Measurements from ENCODE around the gene BMP8B. TPM values are rescaled to one million over a fixed set of nuclear protein-coding genes. Genes with fewer than 3 reads are reported as not detected.
"Not testable (repeated sequence)": the region's sequence is repeated elsewhere in the genome, so short reads cannot be mapped to it uniquely, and the experiment has no call there.

BMP8B gene
- total RNA-seq, 2 experiments from 2014 or later = 0.12 to 0.14 TPM

DNA sequence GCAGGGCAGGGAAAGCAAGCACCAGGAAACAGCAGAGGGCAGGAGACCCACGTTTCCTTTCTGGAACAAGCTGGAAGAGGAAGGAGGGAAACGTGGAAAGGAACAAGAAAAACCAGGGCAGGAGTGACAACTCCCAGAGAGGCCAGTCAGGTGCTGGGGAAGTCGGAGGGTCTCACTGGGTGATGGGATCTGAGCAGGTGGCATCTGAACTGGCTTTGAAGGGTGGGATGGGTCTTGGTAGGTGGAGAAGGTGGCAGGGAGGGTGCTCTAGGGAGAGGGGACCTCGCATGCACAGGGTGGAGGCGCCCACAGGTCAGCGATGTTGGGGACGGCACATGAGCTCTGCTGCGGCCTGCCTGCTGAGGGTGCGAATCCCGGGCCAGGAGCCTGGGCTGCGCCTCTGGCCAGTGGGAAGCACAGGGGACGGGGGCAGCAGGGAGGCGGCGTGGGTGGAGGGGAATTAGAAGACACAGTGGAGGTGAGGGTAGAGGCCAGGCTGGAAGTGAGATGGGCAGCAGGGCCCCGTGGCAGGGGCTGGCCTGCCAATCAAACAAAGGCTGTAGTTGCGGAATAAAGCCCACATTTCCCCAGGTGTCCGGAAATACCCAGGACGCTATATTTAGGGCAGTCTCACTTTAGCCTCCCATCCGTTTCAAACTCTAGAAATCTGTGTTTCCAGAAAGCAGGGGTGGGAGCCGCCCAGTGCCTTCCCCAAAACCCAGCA, 12.8 kb downstream of the BMP8B start:
- DNase-seq; H3K36me3 Mint-ChIP-seq (ENCODE audit: low read depth); intact Hi-C loops (cut with micrococcal nuclease); H3K4me1 Mint-ChIP-seq (ENCODE audit: low read depth); H3K9me3 Mint-ChIP-seq; H3K27me3 Mint-ChIP-seq (ENCODE audit: low read depth); CTCF ChIA-PET; H3K27ac Mint-ChIP-seq; H3K4me3 Mint-ChIP-seq: not testable (repeated sequence)

DNA sequence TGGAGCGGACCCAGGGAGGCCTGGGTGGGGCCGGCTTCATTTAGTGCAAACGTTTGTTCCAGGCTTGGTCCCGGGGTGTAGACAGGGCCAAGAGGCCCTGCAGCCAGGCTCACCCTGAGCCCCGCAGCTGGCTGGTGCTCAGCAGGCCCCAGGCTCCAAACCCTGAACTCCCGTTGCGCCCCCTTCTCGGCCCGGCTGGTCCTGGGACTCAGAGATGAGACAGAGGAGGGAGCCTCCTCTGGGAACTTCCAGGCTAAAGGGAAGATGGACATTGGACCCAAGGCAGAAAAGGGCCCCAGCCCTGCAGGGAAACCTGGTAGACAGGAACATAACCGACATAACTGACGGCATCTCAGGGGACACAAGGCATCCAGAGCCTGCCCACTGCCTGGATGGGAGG, 13.5 kb downstream of the BMP8B start:
- CTCF ChIA-PET; H3K27ac Mint-ChIP-seq; H3K4me1 Mint-ChIP-seq (ENCODE audit: low read depth); H3K36me3 Mint-ChIP-seq (ENCODE audit: low read depth); H3K9me3 Mint-ChIP-seq; H3K27me3 Mint-ChIP-seq (ENCODE audit: low read depth); intact Hi-C loops (cut with micrococcal nuclease); DNase-seq; H3K4me3 Mint-ChIP-seq: not testable (repeated sequence)

DNA sequence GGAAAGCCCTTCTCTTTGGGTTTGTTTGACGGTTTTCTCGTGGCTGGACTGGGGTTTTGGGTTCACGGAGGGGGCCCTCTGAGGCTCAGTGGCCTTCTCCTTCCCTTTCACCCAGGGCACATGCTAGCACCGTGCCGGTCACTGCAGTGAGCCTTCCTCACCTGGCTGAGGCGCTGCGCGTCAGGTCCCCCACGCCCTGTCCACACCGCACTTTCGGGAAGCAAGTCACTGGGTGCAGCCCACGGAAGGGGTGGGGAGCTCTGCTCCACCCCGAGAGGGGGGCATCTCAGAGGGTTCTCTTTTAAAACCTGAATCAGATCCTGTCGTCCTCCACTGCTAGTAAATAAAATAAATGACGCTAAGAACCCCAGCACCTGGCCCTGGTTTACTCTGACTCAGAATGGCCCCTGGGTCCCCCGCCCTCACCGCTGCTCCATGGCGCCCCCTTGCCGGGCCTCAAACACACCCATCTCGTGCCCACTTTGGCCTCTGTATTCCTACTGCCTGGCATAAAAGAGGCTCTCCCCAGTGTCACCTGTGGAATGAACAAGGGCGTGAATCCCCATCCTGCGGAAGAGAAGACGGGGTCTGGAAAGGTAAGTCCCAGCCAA, 15.2 kb downstream of the BMP8B start:
- DNase-seq; H3K27me3 Mint-ChIP-seq (ENCODE audit: low read depth); H3K36me3 Mint-ChIP-seq (ENCODE audit: low read depth); intact Hi-C loops (cut with micrococcal nuclease); H3K4me1 Mint-ChIP-seq (ENCODE audit: low read depth); H3K27ac Mint-ChIP-seq; CTCF ChIA-PET; H3K4me3 Mint-ChIP-seq; H3K9me3 Mint-ChIP-seq: not testable (repeated sequence)

DNA sequence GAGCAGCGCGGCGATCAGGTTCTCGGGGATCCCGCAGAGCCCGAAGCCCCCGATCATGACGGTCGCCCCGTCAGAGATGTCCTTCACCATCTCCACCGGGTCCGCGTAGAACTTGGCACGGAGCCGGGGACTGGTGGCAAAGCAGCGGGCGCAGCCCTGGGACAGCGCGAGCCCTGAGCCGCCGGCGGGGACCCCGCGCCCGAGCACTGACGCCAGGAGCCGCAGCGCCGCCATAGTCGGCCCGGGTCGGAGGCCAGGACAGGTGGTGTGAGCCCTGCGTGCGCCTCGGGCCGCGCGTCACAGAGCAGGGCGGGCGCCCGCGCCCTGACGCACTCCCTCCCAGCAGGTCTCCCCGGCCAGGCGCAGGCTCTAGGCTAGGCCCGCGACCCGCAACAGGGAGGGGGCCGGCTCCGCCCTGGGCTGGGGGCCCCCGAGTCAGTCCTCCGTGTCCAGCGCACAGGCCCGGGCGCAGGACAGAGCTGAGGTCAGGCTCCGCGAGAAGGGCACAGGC, 17.6 kb downstream of the BMP8B start, which contains the start of gene OXCT2:
Gene OXCT2 (minus strand): TSS at position 327 of the 511 bp plus-strand sequence. CDS start 93 bp downstream, at position 234.
- H3K27ac Mint-ChIP-seq; H3K27me3 Mint-ChIP-seq (ENCODE audit: low read depth); CTCF ChIA-PET; H3K36me3 Mint-ChIP-seq (ENCODE audit: low read depth); intact Hi-C loops (cut with micrococcal nuclease); DNase-seq; H3K4me1 Mint-ChIP-seq (ENCODE audit: low read depth); H3K9me3 Mint-ChIP-seq: not testable (repeated sequence)
- peak within 1 kb of the TSS; percentile 56 for H3K4me3 Mint-ChIP-seq

DNA sequence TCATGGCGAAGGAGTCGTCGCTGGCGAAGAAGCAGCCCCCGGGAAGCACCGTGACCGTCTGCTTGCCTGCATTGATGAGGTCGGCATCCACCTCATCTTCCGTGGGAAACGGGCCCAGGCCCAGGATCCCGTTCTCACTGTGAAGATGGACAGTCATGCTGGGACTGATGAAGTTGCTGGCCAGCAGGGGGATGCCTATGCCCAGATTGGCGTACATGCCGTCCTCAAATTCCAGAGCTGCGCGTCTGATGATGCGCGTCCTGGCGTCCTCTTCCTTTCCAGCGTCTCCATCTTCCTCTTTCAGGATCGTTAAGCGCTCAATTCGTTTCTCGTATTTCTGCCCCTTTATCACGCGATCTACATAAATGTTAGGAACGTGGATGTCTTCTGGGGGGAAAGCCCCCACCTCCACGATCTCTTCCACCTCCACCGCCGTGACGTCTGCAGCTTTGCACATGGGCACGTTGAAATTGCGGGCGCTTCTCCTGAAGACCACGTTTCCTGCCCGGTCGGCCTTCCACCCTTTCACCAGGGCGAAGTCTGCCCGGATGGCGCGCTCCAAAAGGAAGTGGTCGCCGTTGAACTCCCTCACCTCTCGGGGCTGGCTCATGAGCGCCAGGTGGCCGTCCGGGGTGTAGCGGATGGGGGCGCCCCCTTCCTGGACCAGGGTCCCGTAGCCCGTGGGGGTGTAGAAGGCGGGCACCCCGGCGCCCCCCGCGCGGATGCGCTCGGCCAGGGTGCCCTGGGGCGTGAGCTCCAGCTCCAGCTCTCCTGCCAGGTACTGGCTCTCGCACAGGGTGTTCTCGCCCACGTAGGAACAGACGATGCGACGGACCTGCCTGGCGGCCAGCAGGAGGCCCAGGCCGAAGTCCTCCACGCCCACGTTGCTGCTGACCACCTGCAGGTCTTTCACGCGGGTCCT, 18.3 kb downstream of the BMP8B start:
- H3K27me3 Mint-ChIP-seq (ENCODE audit: low read depth); H3K9me3 Mint-ChIP-seq; intact Hi-C loops (cut with micrococcal nuclease); H3K27ac Mint-ChIP-seq; CTCF ChIA-PET; H3K36me3 Mint-ChIP-seq (ENCODE audit: low read depth); H3K4me1 Mint-ChIP-seq (ENCODE audit: low read depth): not testable (repeated sequence)
- peak overlapping the region; percentile 56 for H3K4me3 Mint-ChIP-seq
- DNase-seq = peak; percentile 39

DNA sequence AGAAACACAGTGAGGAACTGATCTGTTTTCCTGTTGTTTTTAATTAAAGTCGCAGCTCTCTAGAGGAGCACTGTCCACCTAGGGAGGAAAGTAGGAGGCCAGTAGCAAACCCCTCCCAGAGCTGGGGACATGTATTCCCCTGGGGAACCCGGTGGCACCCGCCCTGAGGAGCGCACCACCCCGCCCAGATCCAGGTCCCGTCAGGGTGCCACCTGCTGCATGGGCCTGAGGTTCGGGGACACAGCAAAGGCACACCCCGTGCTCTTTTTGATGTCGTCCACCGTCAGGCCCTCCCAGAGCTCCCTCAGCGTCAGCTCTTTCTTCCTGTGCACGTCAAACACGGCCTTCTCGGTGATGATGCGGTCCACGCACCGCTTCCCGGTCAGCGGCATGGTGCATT, 19.2 kb downstream of the BMP8B start:
- intact Hi-C loops (cut with micrococcal nuclease); H3K36me3 Mint-ChIP-seq (ENCODE audit: low read depth); H3K4me3 Mint-ChIP-seq; H3K27me3 Mint-ChIP-seq (ENCODE audit: low read depth); H3K4me1 Mint-ChIP-seq (ENCODE audit: low read depth); DNase-seq; H3K27ac Mint-ChIP-seq; H3K9me3 Mint-ChIP-seq; CTCF ChIA-PET: not testable (repeated sequence)

DNA sequence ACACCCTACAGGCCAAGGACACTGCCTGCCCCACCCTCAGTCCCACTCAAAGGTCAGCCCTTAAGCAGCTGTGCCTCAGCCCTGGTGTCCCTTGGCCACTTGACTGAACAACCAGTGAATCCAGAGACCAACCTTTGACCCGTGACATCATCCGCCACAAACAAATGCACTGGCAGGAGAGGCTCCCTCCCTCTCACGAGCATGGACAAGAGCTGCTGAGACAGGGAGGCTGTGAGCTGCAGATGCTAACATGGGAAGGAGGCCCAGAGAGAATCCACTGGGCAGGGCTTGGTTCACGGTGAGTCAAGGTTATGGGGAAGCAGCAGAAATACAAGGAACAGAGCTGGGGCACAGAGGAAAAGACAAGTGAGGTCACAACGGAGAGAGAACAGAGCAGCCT, 22.2 kb downstream of the BMP8B start:
- CTCF ChIA-PET; intact Hi-C loops (cut with micrococcal nuclease); H3K4me1 Mint-ChIP-seq (ENCODE audit: low read depth); H3K9me3 Mint-ChIP-seq; H3K4me3 Mint-ChIP-seq; DNase-seq; H3K27ac Mint-ChIP-seq; H3K27me3 Mint-ChIP-seq (ENCODE audit: low read depth); H3K36me3 Mint-ChIP-seq (ENCODE audit: low read depth): not testable (repeated sequence)

DNA sequence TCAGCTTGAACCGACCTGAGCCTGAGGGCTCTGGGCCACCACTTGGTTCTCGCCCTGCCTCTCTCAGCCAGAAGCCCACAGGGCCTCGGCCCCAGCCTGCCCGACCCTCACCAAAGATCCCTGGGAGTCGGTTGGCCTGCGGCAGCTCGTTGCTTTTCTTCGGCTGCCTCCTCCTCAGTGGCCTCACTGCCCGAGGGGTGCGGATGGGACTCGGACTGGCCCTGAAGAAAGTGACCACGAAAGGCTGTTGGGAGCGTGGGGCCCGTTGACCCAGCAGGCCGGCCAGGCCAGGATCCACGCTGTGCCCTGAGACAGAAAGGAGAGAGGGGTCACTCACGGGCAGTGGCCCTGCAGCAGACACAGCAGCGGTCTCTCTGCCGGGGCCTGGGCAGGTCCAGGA, 24.2 kb downstream of the BMP8B start:
- CTCF ChIA-PET; H3K9me3 Mint-ChIP-seq; H3K27ac Mint-ChIP-seq; H3K36me3 Mint-ChIP-seq (ENCODE audit: low read depth); DNase-seq; H3K4me3 Mint-ChIP-seq; intact Hi-C loops (cut with micrococcal nuclease); H3K4me1 Mint-ChIP-seq (ENCODE audit: low read depth); H3K27me3 Mint-ChIP-seq (ENCODE audit: low read depth): not testable (repeated sequence)

DNA sequence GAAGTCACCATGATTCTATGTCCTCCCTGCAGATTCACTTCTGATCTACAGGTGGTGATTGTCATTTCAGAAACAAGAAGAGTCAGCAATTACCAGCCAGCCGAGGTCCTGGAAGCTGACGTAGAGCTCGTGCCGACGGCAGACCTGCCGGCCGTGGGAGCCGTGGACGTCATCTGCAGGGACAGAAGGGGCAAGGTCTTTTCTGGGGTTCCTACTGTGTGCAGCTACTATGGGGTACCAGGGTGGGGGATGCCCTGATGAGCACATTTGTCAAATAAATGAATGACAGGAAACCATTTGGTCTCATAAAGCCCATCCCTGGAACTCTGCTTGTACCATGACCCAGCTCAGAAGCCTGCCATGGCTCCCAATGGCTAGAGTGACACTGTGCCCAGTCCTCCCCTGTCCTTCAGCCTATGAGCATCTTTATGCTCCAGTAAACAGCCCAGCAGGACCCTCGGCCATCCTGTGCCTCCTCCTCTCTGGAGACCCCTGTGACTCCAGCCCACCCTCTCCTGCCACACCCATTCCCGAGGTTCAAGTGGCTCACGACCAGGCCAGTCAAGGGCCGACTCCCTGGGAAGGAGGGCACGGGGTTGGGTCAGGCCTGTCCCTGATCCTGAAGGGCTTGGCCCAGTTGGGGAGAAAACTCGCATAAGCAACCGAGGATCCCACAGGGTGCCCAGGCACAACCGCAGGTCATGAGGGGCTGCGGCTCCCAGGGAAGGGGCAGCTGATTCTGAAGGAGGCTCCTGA, 24.9 kb downstream of the BMP8B start:
- H3K4me3 Mint-ChIP-seq; H3K27me3 Mint-ChIP-seq (ENCODE audit: low read depth); H3K36me3 Mint-ChIP-seq (ENCODE audit: low read depth); intact Hi-C loops (cut with micrococcal nuclease); H3K27ac Mint-ChIP-seq; H3K4me1 Mint-ChIP-seq (ENCODE audit: low read depth); CTCF ChIA-PET; H3K9me3 Mint-ChIP-seq; DNase-seq: not testable (repeated sequence)

DNA sequence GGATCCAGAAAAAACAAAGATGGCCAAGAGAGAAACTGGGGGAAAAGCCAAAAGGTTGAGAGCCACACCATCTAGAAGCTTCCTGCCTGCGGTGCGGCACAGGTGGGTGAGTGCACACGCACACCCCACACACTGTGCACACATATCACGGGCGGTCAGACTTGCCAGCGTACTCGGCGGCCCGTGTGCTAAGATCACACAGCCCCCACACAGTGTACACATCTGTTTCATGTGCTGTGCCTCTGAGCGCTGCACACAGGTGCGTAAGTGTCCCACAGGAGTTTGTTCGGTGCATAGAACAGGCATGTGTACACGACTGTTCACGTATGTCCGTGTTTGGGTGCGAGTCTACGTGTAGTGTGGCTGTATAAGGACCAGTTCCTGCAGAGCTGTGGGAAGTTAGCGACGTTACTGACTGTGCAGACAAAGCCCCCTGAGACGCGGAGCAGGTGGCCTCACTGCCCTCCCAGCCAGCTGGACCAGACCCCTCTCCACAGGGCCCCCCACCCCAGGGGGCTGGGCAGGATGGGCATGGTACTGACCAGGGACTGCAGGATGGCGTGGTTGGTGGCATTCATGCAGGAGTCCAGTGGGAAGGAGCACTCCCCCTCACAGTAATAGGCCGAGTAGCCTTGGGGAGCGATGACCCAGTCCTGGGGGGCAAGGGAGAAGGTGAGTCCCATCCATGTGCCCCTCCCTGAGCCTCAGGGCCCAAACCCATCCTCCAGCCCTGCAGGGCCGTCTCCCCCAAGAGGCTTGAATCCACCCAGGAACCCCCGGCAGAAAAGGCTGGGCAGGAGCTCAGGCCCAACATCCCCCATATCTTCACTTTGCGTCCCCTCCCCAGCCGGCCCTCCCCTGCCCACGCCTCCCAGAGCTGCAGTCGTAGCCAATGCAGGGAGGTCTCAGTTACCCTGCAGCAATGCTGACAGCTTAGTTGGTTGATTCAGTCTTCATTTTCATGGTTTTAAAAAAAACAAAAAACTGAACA, 25.8 kb downstream of the BMP8B start:
- DNase-seq = no peak
- Mint-ChIP-seq H3K9me3 (no peaks in the 10 kb centered on the region), H3K4me3 (no peak overlapping the region), H3K36me3 (ENCODE audit: low read depth) (peaks cover 6% of the 10 kb centered on the region), H3K27me3 (ENCODE audit: low read depth) (no peaks in the 10 kb centered on the region), H3K27ac (no peak overlapping the region), H3K4me1 (ENCODE audit: low read depth) (no peaks in the 10 kb centered on the region)
- CTCF ChIA-PET = no interaction called here
- intact Hi-C loops (cut with micrococcal nuclease) = no loop called here

DNA sequence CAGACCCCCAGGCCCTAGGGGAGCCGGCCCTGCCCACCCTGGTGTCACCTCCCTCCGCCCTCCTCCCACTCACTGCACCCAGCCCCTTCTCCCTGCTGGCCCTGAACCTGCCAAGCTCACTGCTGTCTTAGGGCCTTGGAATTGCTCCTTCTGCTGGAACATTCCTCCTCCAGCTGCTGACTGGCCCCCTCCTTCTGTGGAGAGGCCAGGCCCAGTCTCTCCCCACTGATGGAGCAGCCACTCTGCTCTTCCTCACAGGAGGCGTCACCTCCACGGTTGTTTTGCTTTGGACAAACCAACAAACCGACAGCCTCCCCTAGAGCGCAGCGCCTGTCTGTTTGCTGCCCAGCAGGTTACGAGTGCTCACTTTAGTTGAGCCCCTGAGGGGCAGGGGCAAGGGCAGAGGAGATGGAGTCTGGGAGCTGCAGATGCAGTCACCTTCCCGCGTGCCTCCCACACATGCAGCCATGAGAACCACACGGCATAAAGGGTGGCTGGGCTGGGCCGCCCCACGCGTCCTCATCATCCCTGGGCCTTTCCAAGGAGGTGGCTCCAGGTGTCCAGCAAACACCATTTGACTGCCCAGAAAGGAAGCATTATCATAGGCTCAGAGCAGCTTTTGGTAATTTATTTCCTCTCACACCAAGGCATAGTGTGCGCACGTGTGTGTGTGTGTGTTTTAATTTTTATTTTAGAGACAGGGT, 27.0 kb downstream of the BMP8B start:
- no peaks in the 10 kb centered on the region for H3K9me3 Mint-ChIP-seq
- CTCF ChIA-PET = no interaction called here
- H3K36me3 Mint-ChIP-seq (ENCODE audit: low read depth) = peaks cover 11% of the 10 kb centered on the region
- H3K27me3 Mint-ChIP-seq (ENCODE audit: low read depth) = no peaks in the 10 kb centered on the region
- intact Hi-C loops (cut with micrococcal nuclease) = no loop called here
- H3K4me3 Mint-ChIP-seq = no peak overlapping the region
- no peaks in the 10 kb centered on the region for H3K4me1 Mint-ChIP-seq (ENCODE audit: low read depth)
- DNase-seq = no peak
- H3K27ac Mint-ChIP-seq = no peak overlapping the region
